Stimulated activated CD8-positive, alpha-beta memory T cell treated with anti-CD3 and anti-CD28 coated beads, Interleukin-15, amount 100 ng/mL, for 1 hour (primary cell): ENCODE results near the gene PARL.
"Not testable (repeated sequence)": the region's sequence is repeated elsewhere in the genome, so short reads cannot be mapped to it uniquely, and the experiment has no call there.

ENCODE experiments used
- DNase-seq: peaks from one replicate; pipeline ENCODE4 v3.0.0-alpha.2; 2020; ENCODE audit warnings: low read depth

PARL gene

DNA sequence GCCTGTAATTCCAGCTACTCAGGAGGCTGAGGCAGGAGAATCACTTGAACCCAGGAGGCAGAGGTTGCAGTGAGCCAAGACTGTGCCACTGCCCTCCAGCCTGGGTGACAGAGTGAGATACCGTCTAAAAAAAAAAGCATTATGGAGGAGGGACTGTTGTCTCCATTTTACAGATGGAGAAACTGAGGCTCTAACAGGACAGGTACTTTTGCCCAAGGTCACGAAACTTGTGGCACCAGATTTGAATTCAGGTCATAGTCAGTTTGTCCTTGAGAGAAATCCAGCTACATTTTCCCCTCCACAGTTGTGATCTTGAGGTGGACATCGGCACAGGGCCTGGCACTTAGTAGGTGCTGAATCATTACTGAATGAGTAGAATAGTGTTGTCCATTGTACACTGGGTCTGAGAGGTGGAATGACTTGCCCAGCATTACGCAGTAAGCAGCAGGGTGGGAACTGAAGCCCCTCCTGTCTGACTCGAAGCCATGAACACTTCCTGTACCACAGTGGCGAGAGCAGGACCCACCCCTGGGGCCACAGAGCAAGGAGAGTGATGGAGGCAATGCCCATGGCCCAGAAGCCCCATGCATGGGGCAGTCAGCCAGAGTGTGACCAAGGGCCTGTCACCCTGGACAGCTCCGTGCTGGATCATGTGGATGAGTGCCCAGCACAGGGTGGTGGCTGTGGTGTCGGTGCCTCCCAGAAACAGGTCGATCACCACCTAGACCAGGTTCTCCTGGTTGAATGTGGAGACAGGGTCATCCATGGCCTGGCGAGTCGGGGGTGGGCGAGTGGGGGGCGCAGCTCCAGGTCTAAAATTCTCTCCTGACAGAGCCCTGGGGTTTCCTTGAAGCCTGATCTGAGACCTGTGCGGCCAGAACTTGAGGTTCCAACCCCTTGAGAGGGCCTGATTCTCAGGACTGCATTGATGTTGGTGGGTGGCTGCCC, 20.4 kb upstream of the PARL start:
- DNase-seq: no peak

DNA sequence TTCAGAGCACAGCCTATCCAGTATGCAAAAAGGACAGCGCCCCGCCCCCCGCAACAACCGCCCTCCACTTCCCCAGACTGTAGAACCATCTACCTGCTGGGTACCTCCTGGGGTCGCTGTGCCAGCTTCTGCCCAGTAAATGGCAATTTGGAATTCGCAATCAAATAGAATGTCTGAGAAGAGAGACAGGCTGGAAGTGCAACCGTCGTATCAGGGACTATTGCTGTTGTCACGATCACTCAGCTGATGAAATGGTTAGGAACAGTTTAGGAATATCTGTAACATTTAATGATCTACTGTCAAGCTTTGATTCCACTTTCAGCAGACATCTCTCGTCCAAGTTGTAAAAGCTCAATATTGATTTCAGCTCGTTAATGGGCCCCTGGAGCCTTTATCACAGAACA, 13.3 kb upstream of the PARL start:
- no peak for DNase-seq

DNA sequence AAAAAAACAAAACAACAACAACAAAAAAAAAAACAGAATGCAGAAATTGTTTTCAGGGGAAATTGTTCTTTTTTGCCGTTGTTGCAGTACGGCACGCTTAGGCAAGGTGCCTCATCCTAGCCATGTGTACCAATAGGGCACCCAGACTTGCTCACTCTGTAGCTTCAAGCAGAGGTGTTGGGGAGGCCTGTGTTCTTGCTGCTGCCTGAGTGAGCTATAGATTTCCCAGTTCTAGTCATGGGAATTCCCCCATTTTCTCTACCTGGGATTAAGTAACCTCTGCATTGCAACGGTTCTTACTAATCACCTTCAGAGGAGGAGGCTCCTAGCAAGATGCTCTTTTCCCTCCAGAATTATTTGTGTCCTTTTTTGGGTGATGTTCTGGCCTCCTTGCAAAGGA, 12.9 kb upstream of the PARL start:
- no peak for DNase-seq

DNA sequence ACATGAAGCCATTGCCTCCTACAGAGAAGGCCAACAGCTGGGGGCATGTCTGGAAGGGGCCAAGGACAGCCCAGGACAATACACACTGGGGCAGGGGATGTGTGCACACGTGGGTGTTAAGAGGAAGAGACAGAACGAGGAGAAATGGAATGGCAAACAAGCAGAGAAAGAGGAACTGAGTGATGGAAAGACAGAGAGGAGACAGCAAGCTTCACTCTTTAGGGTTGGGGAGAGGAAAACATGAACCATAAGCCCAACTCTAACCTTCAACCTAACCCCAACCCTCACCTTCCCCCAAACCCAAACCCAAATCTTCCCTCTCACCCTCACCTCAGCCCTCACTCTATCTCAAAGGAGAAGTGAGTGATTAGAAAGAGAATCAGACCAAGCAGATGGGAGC, 11.9 kb upstream of the PARL start:
- DNase-seq: no peak

DNA sequence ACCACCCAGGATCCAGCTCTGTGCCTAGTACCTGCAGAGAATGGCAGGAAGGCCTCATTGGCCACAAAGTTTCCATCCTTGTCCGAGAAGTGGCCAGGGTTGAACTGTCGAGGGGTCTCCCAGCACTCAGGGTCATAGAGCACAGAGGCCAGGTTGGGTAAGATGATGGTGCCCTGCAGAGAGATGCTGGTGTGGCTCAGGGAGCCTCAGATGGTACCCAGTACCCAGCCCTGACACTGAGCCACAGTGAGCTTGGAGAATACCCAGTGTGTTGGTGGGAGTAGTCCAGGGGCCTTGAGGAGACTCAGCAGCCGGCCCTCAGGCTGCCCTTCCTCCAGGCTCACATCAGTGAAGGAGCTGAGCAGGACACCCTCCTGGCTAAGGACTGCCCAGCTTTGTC, 11.5 kb upstream of the PARL start:
- no peak for DNase-seq

DNA sequence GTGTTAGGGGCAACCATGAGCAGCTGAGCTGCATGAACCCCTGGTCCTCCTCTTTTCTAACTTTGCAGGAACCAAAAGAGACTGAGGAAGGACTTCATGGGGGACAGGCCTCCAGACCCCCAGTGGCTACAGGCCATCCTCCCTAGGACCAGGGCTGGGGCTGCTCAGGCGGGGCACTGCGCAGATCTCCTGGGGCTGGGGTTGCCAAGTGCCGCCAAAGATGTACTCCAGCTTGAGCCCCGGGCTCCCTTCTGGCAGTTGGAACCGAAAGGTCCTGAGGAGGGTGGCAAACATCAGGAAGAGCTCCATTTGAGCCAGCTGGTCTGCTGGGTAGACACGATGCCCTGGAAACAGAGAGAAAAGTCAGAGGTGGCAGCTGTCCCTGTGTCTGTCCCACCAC, 11.1 kb upstream of the PARL start:
- DNase-seq: no peak

DNA sequence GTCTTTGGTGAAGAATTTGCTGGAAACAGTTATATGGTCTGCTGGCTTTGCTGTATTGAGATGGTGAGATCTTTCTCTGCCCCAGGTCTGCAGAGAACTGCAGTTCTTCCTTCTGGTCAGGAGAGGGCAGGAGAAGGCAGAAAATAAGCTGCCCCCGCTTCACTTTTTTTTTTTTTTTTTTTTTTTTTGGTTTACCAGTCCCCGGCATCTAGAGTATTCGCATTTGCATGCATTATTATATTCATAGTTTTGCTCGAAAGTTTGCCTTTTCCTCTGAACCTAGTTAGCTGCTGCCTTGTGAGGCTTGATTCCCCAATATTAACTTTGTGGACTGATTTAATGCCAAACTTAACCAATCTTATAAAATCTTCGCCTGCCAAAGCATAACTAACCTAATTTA, 10.6 kb upstream of the PARL start:
- DNase-seq: no peak

DNA sequence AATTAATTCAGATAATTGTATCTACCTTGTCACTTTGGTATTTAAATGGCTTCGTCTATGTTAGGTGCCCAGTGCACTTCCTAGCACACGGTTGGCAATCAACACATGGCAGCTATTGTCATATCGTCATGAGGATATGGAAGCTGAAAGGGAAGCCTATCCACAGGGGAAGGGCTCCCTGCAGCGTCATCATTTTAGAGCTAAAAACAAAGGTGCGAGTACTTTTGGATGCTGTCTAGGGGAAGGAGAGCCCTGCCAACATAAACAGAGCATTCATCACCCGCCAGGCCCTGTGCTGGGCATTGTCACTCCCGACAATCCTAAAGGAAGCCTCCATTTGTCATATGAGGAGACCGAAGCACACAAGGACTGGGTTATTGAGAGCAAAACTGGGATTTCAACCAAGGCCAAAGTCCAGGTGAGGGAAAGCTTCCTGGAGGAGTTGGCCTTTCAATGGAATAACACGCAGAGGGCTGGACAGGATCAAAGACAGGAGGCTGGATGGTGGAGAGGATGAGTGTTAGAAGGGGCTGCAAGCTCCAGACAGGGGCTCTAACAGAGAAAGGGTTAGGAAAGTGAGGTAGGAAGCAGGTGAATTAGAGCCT, 8.0 kb upstream of the PARL start:
- no peak for DNase-seq

DNA sequence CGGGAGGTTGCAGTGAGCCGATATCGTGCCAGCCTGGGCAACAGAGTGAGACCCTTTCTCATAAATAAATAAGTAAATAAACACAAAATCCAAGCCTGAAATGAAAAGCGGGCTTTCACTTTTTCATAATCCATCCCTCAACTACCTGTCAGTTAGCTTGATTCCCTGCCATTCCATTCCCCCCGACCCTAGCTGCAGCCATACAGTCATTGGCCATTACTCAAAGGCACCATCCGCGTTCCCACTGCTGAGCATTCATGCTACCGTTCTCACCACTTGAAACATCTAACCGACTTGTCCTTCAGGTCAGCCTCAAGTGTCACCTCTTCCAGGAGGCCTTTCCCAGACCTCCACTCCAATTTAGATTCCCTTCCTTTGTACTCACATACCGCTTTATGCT, 1.1 kb upstream of the PARL start:
- no peak for DNase-seq

DNA sequence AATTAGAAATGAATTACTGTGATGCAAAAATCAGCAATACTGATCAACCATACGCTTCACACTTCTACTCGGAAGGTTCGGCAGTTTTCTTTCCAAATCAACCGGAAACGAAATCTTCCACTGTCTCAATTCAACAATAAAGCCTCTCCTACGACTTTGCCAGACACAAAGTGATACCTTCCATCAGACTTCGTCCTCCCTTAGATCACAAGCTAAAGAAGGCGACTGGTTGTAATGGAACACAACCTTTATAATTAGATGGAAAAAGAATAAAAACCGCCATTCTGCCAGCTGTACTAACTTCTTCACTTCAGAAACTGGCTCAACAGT, 618 bp downstream of the PARL start:
- no peak for DNase-seq

DNA sequence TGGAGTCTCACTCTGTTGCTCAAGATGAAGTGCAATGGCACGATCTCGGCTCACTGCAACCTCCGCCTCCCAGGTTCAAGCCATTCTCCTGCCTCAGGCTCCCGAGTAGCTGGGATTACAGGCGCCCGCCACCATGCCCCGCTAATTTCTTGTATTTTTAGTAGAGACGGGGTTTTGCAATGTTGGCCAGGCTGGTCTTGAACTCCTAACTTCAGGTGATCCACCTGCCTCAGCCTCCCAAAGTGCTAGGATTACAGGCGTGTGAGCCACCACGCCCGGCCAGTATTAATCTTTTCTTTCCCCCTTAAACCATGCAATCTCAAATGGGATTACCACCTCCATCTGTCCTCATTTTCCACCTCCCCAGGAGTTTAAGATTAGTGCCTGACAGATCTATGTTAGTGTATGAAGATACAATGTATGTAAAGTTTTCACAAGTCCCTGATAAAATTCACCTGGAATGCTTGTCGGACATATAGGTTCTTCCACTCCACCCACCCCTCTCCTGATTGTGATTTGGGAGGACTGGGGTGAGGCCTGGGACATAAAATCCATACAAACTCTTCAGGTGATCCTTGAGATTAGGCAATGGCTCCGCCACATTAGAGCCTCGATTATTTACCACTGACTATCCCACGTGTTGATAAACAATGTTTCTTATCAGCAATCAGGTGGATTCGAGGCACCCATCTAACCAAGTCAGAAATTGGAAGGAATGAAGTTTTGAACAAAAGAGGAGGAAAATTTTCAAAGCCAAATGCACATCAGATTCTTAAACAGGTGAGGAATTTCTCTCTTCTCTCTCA, 1.2 kb downstream of the PARL start:
- no peak for DNase-seq

DNA sequence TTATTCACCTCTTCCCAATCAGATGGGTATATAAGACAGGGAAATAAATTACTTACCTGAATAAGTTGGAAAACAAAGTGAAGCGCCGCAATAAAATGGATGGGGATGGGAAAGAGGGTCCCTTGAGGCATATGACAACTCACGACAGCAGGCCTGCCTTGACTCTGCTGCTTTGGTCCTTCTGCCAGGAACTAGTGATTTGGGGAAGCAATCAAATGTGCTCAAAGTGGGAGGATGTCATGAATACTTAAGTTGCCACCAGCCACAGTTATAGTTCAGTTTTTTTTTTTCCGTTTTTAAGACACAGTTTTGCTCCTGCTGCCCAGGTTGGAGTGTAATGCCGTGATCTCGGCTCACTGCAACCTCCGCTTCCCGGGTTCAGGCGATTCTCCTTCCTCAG, 4.6 kb downstream of the PARL start:
- DNase-seq: no peak

DNA sequence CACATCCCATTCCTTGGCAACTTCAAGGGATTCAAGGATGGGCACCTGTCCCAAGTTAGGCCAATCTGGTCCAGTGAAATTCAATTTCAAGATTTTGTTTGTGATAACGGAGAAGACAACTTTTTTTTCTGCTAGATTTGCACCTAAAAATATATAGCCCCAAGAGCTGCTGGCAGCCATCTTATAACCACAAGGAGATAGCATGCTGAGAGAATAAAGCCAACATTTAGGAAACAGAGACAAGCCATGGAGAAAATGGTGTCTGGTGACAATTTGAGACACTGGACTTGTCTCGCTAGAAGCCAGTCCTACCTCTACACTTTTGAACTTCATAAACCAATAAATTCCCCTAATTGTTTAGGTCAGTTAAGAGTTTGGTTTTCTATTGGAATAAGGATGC, 5.4 kb downstream of the PARL start:
- no peak for DNase-seq

DNA sequence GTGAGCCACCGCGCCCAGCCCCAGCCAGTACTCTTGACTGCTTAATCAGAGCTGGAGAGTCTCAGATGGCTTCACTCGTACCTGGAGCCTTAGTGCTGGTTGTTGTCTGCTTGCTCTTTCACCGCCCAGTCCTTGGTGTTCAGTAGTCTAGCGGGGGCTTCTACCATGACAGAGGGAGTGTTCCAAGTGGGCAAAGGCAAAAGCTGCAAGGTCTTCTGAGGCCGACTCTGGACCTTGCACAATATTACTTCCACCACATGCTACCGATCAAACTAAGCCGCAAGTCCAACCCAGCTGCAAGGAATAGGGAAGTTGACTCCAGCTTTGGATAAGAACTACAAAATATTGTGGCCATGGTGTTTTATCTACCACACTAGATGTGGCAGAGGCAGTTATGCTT, 6.6 kb downstream of the PARL start:
- no peak for DNase-seq

DNA sequence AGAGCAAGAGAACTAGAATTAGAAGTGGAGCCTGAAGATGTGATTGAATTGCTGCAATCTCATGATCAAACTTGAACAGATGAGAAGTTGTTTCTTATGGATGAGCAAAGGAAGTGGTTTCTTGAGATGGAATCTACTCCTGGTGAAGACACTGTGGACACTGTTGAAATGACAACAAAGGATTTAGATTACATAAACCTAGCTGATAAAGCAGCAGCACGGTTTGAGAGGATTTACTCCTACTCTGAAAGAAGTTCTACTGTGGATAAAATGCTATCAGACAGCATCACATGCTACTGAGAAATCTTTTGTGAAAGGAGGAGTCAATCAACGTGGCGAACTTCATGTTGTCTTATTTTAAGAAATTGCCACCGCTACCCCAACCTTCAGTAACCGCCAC, 7.5 kb downstream of the PARL start:
- not testable (repeated sequence) for DNase-seq

DNA sequence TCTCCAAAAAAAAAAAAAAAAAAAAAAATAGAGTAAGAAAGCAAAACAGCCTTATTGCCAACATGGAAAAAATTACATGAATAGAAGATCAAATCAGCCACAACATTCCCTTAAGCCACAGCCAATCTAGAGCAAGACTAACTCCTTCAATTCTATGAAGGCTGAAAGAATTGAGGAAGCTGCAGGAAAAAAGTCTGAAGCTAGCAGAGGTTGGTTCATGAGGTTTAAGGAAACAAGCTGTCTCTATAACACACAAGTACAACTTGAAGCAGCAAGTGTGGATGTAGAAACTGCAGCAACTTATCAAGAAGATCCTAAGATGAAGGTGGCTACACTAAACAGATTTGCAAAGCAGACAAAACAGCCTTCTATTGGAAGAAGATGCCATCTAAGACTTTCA, 9.3 kb downstream of the PARL start:
- DNase-seq: no peak

DNA sequence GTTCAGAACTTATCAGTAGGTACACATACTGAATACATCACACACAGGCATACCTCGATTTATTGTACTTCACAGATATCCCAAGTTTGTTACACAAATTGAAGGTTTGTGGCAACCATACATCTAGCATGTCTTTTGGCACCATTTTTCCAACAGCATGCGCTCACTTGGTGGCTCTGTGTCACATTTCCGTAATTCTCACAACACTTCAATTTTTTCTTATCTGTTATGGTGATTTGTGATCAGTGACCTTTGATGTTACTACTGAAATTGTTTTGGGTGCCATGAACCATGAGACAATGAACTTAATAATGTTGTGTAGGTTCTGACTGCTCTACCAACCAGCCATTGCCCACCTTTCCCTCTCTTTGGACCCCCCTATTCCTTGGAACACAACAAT, 10.8 kb downstream of the PARL start:
- no peak for DNase-seq

DNA sequence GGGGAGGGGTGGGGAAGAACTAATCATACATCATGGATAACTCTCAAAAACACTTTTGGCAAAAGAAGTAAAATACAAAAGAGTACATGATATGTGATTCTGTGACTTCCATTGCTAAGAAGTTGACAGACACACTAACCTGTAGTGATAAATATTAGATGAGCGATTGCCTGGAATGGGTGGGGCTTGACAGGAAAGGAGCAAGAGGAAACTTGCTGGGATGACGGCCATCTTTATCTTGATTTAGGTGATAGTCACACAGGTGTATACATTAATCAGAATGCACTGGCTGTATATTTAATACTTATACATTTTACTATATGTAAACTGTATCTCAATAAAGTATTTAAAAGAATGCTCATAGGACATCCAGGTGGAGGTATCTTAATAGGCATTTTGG, 13.1 kb downstream of the PARL start:
- DNase-seq: no peak

DNA sequence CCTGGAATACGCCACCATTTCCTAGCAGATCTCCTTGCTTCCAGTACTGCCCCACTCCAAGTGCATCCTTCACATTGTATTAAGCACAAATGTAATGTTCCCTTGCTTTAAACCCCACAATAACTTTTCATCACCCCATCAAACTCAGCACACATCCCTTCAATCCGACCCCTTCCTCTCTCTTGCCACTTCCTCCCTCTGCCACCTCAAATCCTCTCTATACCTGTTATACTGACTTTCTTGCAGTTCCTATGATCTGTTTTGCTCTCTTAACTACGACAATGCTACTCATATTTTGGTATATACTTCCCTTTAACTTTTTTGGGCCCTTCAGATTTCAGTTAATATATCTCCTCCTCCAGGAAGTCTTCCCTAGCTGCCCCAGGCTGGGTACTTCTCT, 14.1 kb downstream of the PARL start:
- no peak for DNase-seq

DNA sequence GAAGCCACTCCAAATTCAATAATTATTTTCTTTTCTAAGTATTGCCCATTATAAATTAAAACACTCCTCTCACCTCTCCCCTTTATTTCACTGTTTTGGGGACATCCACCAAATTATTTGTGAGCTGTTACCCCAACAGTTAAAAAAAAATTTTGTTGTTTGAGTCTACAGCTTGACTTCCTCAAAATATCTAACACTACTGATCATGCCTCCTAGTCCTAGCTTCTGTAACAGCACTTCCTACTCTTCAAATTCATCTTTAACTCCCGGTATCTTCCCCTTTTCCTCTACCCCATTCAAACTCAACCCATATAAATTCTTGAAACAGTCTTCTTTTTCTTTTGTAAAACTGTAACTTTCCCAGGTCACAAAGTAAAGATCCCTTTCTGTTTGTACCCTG, 15.9 kb downstream of the PARL start:
- no peak for DNase-seq

DNA sequence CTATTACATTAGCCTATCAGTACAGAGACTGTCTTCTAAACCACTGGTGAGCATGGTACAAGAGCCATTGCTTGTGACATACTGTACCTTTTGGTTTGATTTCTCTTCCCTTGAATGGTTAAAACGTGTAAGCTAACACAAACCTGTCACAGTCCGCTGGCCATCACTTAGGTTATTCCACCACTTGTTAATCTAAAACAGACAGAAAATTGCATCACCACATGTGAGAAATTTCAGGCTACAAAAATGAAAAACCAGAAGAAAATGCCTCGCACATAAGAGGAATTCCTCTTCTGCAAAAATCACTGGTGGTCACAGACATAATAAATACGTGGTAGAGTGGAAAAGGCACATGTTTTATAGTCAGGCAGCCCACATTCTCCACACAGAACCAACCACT, 22.1 kb downstream of the PARL start:
- DNase-seq: no peak

DNA sequence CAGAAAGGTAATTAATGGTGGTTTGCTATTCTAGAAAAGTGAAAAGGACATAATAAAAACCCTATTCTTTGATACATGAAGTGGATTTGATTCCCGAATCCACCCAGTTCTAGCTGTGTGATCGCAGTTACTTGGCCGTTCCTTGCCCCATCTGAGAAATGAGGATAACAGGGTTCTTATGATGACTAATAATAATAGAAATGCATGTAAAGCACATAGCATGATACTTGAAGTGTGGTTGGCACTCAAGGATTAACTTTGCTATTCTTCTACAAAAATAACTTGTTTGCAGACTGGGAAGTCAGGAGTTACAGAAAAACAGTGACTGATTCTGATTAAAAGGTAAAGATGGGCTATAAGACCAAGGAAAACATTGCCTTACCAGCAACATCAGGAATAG, 26.8 kb downstream of the PARL start:
- no peak for DNase-seq
